Caco-2 (cell line): ENCODE data around the gene ATP8B4. TPM values are rescaled to one million over a fixed set of nuclear protein-coding genes. Genes with fewer than 3 reads are reported as not detected.

ENCODE experiments used
- BruUV-seq: library from RNA; stranded (reverse); fragments of 400-500 nt; replicated peaks from 2 replicates; lab custom pipeline; 2021; lab: Mats Ljungman, UMichigan
- CTCF ChIA-PET: fragments of 300-600 bp; sonication (Branson Sonifier 250); formaldehyde crosslinking; loops from one replicate; lab custom pipeline; 2022; ENCODE audit warnings: antibody characterized with exemption; lab: Charles Lee
- POLR2A ChIA-PET: fragments of 300-600 bp; sonication (Branson Sonifier 250); formaldehyde crosslinking; loops from one replicate; lab custom pipeline; 2022; ENCODE audit warnings: antibody characterized with exemption; lab: Charles Lee
- DNase-seq, 2 experiments: peaks; one replicate each; pipeline versions ENCODE4 v3.0.0 to v3.0.0-alpha.2; 2020 to 2022
- H3K27me3 ChIP-seq: replicated peaks from 2 replicates; pipeline ENCODE4 v1.6.0; 2011; ENCODE audit warnings: low read length; ENCODE audit not compliant: control insufficient read depth, insufficient read depth
- H3K36me3 ChIP-seq: 2 replicates; pipeline ENCODE4 v1.5.1; 2011; ENCODE audit warnings: low read length; ENCODE audit not compliant: control insufficient read depth, insufficient read depth
- H3K4me1 ChIP-seq: fragments of 250-450 bp; sonication (Bioruptor Pico); 2 replicates; pipeline ENCODE4 v1.5.1; 2020; ENCODE audit warnings: mild to moderate bottlenecking
- H3K4me3 ChIP-seq: 2 replicates; pipeline ENCODE4 v1.5.1; 2011; ENCODE audit warnings: low read depth, mild to moderate bottlenecking, control low read depth, low read length
- H3K9me3 ChIP-seq: fragments of 250-450 bp; sonication (Bioruptor Pico); 2 replicates; pipeline ENCODE4 v1.5.1; 2020; ENCODE audit warnings: mild to moderate bottlenecking, moderate library complexity
- H3K27ac Mint-ChIP-seq: one replicate; pipeline ENCODE4 v1.8.0; 2022; ENCODE audit warnings: mixed read lengths; ENCODE audit not compliant: unreplicated experiment
- H3K27me3 Mint-ChIP-seq: one replicate; pipeline ENCODE4 v1.8.0; 2022; ENCODE audit warnings: mixed read lengths; ENCODE audit not compliant: insufficient read depth, unreplicated experiment
- H3K36me3 Mint-ChIP-seq: one replicate; pipeline ENCODE4 v1.8.0; 2022; ENCODE audit warnings: mild to moderate bottlenecking, mixed read lengths; ENCODE audit not compliant: insufficient read depth, unreplicated experiment
- H3K4me1 Mint-ChIP-seq: one replicate; pipeline ENCODE4 v1.8.0; 2022; ENCODE audit warnings: low read depth, mixed read lengths; ENCODE audit not compliant: unreplicated experiment
- H3K4me3 Mint-ChIP-seq: one replicate; pipeline ENCODE4 v1.8.0; 2022; ENCODE audit warnings: mild to moderate bottlenecking, moderate library complexity, mixed read lengths; ENCODE audit not compliant: unreplicated experiment
- H3K9me3 Mint-ChIP-seq: one replicate; pipeline ENCODE4 v1.8.0; 2022; ENCODE audit warnings: mixed read lengths; ENCODE audit not compliant: unreplicated experiment
- intact Hi-C: fragments of 100-400 bp; cut with micrococcal nuclease; formaldehyde crosslinking; loops from one replicate; pipeline ENCODE4 v1.10.0; 2022; ENCODE audit not compliant: unreplicated experiment
- total RNA-seq: library from RNA; stranded (reverse); gene quantifications from 2 replicates; pipeline ENCODE4 v1.2.3, GENCODE V29; 2022
- TF ChIP-seq, protein P1 (sequence below), 2 experiments: fragments of 200-600 bp in 1 of 2; IDR thresholded peaks; 1 replicate in 1 of 2; 2 replicates in 1 of 2; pipeline versions ENCODE4 v1.5.1 to v1.8.0; 2011 to 2022; ENCODE audit warnings: antibody characterized with exemption in 1 of 2, control low read depth in 1 of 2, inconsistent platforms in 1 of 2, low read depth in 1 of 2, low read length in 1 of 2, mild to moderate bottlenecking in 1 of 2, moderate library complexity in 1 of 2; ENCODE audit not compliant: insufficient read depth in 1 of 2, severe bottlenecking in 1 of 2, unreplicated experiment in 1 of 2

Gene ATP8B4
- total RNA-seq, 1 experiment from 2014 or later: 0.57 TPM

DNA sequence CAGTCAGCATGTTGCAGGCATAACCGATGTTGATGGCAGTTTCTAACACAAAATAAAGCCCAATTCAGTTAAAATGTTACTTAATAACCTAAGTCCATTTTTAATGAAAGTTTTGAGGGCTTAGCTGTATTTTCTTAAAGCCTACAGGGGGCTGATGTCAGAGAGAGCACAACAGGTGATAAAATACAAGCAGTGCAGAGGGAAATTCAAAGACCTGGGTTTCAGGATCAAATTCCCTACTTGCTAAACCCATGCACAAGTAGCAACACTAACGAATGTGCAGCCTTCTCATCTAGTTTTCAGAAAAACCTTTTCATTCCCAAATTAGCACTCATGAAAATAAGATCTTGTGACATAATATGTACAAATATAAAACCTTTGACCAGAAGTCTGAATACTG, 202.0 kb downstream of the ATP8B4 start:
- Mint-ChIP-seq H3K27ac (no peak overlapping the region), H3K36me3 (peaks cover 4% of the 10 kb centered on the region), H3K9me3 (no peaks in the 10 kb centered on the region), H3K27me3 (peaks cover 9% of the 10 kb centered on the region), H3K4me3 (no peak overlapping the region), H3K4me1 (no peaks in the 10 kb centered on the region)
- DNase-seq: no peak
- intact Hi-C loops: no loop called here
- BruUV-seq: no TSS peak
- Histone ChIP-seq H3K27me3 (no peaks in the 10 kb centered on the region), H3K9me3 (no peaks in the 10 kb centered on the region), H3K4me3 (no peak overlapping the region), H3K4me1 (no peaks in the 10 kb centered on the region), H3K36me3 (no peaks in the 10 kb centered on the region)
- ChIA-PET CTCF (no interaction called here), POLR2A (no interaction called here)
- TF ChIP-seq, protein P1, sequence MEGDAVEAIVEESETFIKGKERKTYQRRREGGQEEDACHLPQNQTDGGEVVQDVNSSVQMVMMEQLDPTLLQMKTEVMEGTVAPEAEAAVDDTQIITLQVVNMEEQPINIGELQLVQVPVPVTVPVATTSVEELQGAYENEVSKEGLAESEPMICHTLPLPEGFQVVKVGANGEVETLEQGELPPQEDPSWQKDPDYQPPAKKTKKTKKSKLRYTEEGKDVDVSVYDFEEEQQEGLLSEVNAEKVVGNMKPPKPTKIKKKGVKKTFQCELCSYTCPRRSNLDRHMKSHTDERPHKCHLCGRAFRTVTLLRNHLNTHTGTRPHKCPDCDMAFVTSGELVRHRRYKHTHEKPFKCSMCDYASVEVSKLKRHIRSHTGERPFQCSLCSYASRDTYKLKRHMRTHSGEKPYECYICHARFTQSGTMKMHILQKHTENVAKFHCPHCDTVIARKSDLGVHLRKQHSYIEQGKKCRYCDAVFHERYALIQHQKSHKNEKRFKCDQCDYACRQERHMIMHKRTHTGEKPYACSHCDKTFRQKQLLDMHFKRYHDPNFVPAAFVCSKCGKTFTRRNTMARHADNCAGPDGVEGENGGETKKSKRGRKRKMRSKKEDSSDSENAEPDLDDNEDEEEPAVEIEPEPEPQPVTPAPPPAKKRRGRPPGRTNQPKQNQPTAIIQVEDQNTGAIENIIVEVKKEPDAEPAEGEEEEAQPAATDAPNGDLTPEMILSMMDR (IDR thresholded peaks at IDR 0.05; ENCODE audit: insufficient read depth in 1 of 2, low read depth in 1 of 2, low read length in 1 of 2, severe bottlenecking in 1 of 2, unreplicated experiment in 1 of 2): no peak

DNA sequence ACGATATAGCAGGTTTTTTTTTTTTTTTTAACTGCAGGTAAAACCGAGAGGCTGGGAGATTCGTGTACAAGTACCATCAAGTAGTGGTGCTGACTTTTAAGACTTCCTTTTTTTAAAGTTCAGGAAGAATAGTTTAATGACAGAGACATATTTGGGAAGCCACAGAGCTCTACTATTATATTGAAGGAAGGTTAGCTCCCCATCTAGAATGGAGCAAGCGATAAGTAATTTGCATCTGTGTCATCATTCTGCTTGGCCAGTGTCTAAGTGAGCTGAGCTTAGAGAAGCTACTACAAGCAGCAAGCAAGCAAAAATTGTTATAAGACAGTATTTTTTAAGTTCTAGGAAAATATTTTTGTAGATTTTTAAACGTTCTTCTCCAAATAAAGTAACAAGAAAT, 203.2 kb downstream of the ATP8B4 start:
- no peaks in the 10 kb centered on the region for H3K9me3 Mint-ChIP-seq
- Histone ChIP-seq H3K27me3 (no peaks in the 10 kb centered on the region), H3K36me3 (no peaks in the 10 kb centered on the region), H3K4me3 (no peak overlapping the region), H3K4me1 (no peaks in the 10 kb centered on the region), H3K9me3 (peaks cover under 1% of the 10 kb centered on the region; the same call in 1 of the 2 replicates)
- H3K27ac Mint-ChIP-seq: no peak overlapping the region
- TF ChIP-seq, protein P1 (IDR thresholded peaks at IDR 0.05; ENCODE audit: insufficient read depth in 1 of 2, low read depth in 1 of 2, low read length in 1 of 2, severe bottlenecking in 1 of 2, unreplicated experiment in 1 of 2): no peak
- H3K4me1 Mint-ChIP-seq: no peaks in the 10 kb centered on the region
- no TSS peak for BruUV-seq
- H3K27me3 Mint-ChIP-seq: peaks cover 17% of the 10 kb centered on the region
- intact Hi-C loops: no loop called here
- ChIA-PET CTCF (no interaction called here), POLR2A (no interaction called here)
- peaks cover 4% of the 10 kb centered on the region for H3K36me3 Mint-ChIP-seq
- DNase-seq: no peak
- no peak overlapping the region for H3K4me3 Mint-ChIP-seq

DNA sequence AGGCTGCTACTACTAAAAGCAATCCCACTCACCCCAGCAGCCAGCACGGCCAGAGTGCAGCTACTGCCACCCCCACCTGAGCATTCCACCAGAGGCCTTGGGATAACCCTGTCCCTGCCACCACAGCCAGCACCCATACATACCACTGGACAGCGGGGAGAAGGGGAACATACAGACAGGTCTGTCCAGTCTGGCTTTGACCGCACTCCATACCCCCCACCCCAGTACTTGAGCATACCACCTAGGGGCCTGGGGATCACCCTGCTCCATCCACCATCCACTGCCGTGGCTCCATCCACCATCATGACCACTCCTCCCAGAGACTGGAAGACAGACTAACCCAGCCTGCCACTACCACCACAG, 210.1 kb downstream of the ATP8B4 start:
- intact Hi-C loops: loop anchor here (10.0 kb wide), 1 partner anchor 96 kb away; no protein-coding TSS in a partner anchor
- CTCF ChIA-PET: no interaction called here
- no TSS peak for BruUV-seq
- Histone ChIP-seq H3K4me3 (no peak overlapping the region), H3K4me1 (no peaks in the 10 kb centered on the region), H3K36me3 (no peaks in the 10 kb centered on the region), H3K27me3 (no peaks in the 10 kb centered on the region), H3K9me3 (peaks cover 11% of the 10 kb centered on the region)
- DNase-seq: no peak
- no peaks in the 10 kb centered on the region for H3K4me1 Mint-ChIP-seq
- no peak overlapping the region for H3K4me3 Mint-ChIP-seq
- no peak overlapping the region for H3K27ac Mint-ChIP-seq
- TF ChIP-seq, protein P1 (IDR thresholded peaks at IDR 0.05; ENCODE audit: insufficient read depth in 1 of 2, low read depth in 1 of 2, low read length in 1 of 2, severe bottlenecking in 1 of 2, unreplicated experiment in 1 of 2): no peak
- POLR2A ChIA-PET: no interaction called here
- H3K36me3 Mint-ChIP-seq: peaks cover 4% of the 10 kb centered on the region
- no peaks in the 10 kb centered on the region for H3K9me3 Mint-ChIP-seq
- H3K27me3 Mint-ChIP-seq: peaks cover 20% of the 10 kb centered on the region
